Hematopoietic multipotent progenitor cell treated with erythropoietin and hydrocortisone succinate and interleukin-3 and kit ligand, for 8 days (in vitro differentiated cells): Measurements from ENCODE around the gene PAQR6.

Experiments
- DNase-seq: peaks from one replicate; pipeline ENCODE4 v3.0.0-alpha.2; 2015

Gene PAQR6

GRCh38 chr1:156262461-156263287 lies 14.8 kb upstream of the PAQR6 start:
- DNase-seq = no peak

GRCh38 chr1:156260896-156261295 lies 13.0 kb upstream of the PAQR6 start:
- DNase-seq = no peak

- peak; percentile 17 for DNase-seq
Measured at GRCh38 chr1:156259805-156260204, 11.9 kb upstream of the PAQR6 start.

- no peak for DNase-seq
Measured at GRCh38 chr1:156258859-156259258, 11.0 kb upstream of the PAQR6 start.

GRCh38 chr1:156257711-156258110 lies 9.9 kb upstream of the PAQR6 start:
- DNase-seq = peak; percentile 27

- no peak for DNase-seq
Measured at GRCh38 chr1:156253634-156254033, 5.8 kb upstream of the PAQR6 start.

- no peak for DNase-seq
Measured at GRCh38 chr1:156251527-156251926, 3.7 kb upstream of the PAQR6 start.

GRCh38 chr1:156249593-156249992 lies 1.7 kb upstream of the PAQR6 start:
- no peak for DNase-seq

GRCh38 chr1:156248323-156248683 lies 447 bp upstream of the PAQR6 start:
- no peak for DNase-seq

GRCh38 chr1:156246781-156247459 lies 936 bp downstream of the PAQR6 start:
- DNase-seq = no peak

- DNase-seq = no peak
Measured at GRCh38 chr1:156246241-156246780, 1.5 kb downstream of the PAQR6 start.

- no peak for DNase-seq
Measured at GRCh38 chr1:156245451-156246232, 2.2 kb downstream of the PAQR6 start.

- DNase-seq = no peak
Measured at GRCh38 chr1:156244712-156245111, 3.1 kb downstream of the PAQR6 start.

GRCh38 chr1:156244126-156244525 lies 3.7 kb downstream of the PAQR6 start:
- DNase-seq = no peak

- no peak for DNase-seq
Measured at GRCh38 chr1:156242738-156243137, 5.1 kb downstream of the PAQR6 start.

GRCh38 chr1:156241926-156242325 lies 5.9 kb downstream of the PAQR6 start, which contains the start of gene BGLAP:
BGLAP (plus strand) TSS chr1:156242184; CDS start chr1:156242232, 48 bp downstream.
- DNase-seq = no peak

- no peak for DNase-seq
Measured at GRCh38 chr1:156241311-156241811, 6.5 kb downstream of the PAQR6 start.

GRCh38 chr1:156238248-156238647 lies 9.6 kb downstream of the PAQR6 start:
- no peak for DNase-seq

- DNase-seq = no peak
Measured at GRCh38 chr1:156236164-156236563, 11.7 kb downstream of the PAQR6 start.

GRCh38 chr1:156233426-156234127 lies 14.3 kb downstream of the PAQR6 start:
- no peak for DNase-seq

GRCh38 chr1:156232201-156232894 lies 15.5 kb downstream of the PAQR6 start:
- DNase-seq = no peak

- DNase-seq = no peak
Measured at GRCh38 chr1:156230473-156230837, 17.4 kb downstream of the PAQR6 start.
